HepG2 (cell line): ENCODE results near the gene AP2S1. TPM values are rescaled to one million over a fixed set of nuclear protein-coding genes. Genes with fewer than 3 reads are reported as not detected.
"Not testable (repeated sequence)": the region's sequence is repeated elsewhere in the genome, so short reads cannot be mapped to it uniquely, and the experiment has no call there.

Source experiments
- ATAC-seq: fragments of 200-7000 bp; cut with Tn5 transposase; 3 replicates; pipeline ENCODE4 v1.9.1; 2020; ENCODE audit warnings: mild to moderate bottlenecking, moderate library complexity
- BruUV-seq: library from RNA; stranded (reverse); fragments of 400-500 nt; replicated peaks from 2 replicates; lab custom pipeline; 2021; lab: Mats Ljungman, UMichigan
- CTCF ChIA-PET: fragments of 300-600 bp; formaldehyde crosslinking; extraction: SDS; loops from one replicate; lab custom pipeline; 2021; ENCODE audit warnings: low total read pairs, inconsistent platforms, low intra/inter-chr PET ratio; lab: Yijun Ruan, JAX
- POLR2A ChIA-PET: fragments of 350-600 bp; sonication (Branson Sonifier 250); formaldehyde crosslinking; loops from one replicate; lab custom pipeline; 2020; ENCODE audit warnings: antibody characterized with exemption, inconsistent platforms; lab: Yijun Ruan, JAX
- DNase-seq: peaks from one replicate; pipeline ENCODE4 v3.0.0-alpha.2; 2015; ENCODE audit warnings: low spot score
- FAIRE-seq: peaks from 3 replicates; lab custom pipeline; 2011; peaks lifted over from hg19 to GRCh38; lab: Jason Lieb, UNC
- H2AFZ ChIP-seq: one replicate; pipeline ENCODE4 v1.6.1; 2011; ENCODE audit warnings: low read length, inconsistent platforms
- H3K27ac ChIP-seq: fragments of 300-600 bp; 3 replicates; pipeline ENCODE4 v1.8.0; 2011; ENCODE audit warnings: mixed run types, mild to moderate bottlenecking, mixed read lengths, low read length, inconsistent platforms; ENCODE audit not compliant: insufficient read depth; ENCODE audit errors: extremely low read length
- H3K27me3 ChIP-seq, 2 experiments: fragments of 200-600 bp in 1 of 2; 2 replicates in 1 of 2; 3 replicates in 1 of 2; pipeline versions ENCODE4 v1.6.0 to v1.8.0; 2011; ENCODE audit warnings: low read length in 2 of 2, mild to moderate bottlenecking in 2 of 2, moderate library complexity in 2 of 2, inconsistent platforms in 1 of 2; ENCODE audit not compliant: insufficient read depth in 2 of 2, control insufficient read depth in 1 of 2
- H3K36me3 ChIP-seq, 2 experiments: fragments of 200-600 bp in 1 of 2; replicated peaks in 1 of 2; 2 replicates in 1 of 2; 3 replicates in 1 of 2; pipeline versions ENCODE4 v1.5.1 to v1.8.0; 2011; ENCODE audit warnings: low read length in 2 of 2, inconsistent platforms in 1 of 2; ENCODE audit not compliant: insufficient read depth in 2 of 2, control insufficient read depth in 1 of 2
- H3K4me1 ChIP-seq: 2 replicates; pipeline ENCODE4 v1.5.1; 2012; ENCODE audit warnings: low read length, inconsistent platforms; ENCODE audit not compliant: insufficient read depth
- H3K4me2 ChIP-seq: 2 replicates; pipeline ENCODE4 v1.6.0; 2011; ENCODE audit warnings: low read depth, low read length, inconsistent platforms
- H3K4me3 ChIP-seq, 3 experiments: fragments of 200-600 bp in 1 of 3; sonication (generic), shearing (Covaris generic) in 1 of 3; replicated peaks in 1 of 3; 2 replicates each; pipeline ENCODE4 v1.5.1; 2011 to 2016; ENCODE audit warnings: low read length in 3 of 3, inconsistent platforms in 2 of 3, low read depth in 2 of 3, mild to moderate bottlenecking in 2 of 3, control low read depth in 1 of 3, mixed read lengths in 1 of 3; ENCODE audit not compliant: insufficient read depth in 1 of 3
- H3K79me2 ChIP-seq: one replicate; pipeline ENCODE4 v1.6.1; 2011; ENCODE audit warnings: low read length, inconsistent platforms; ENCODE audit not compliant: insufficient read depth
- H3K9ac ChIP-seq: 2 replicates; pipeline ENCODE4 v1.6.0; 2011; ENCODE audit warnings: mild to moderate bottlenecking, low read depth, low read length, inconsistent platforms; ENCODE audit not compliant: insufficient read depth
- H3K9me3 ChIP-seq: 2 replicates; pipeline ENCODE4 v1.5.1; 2012; ENCODE audit warnings: mild to moderate bottlenecking, low read length
- H4K20me1 ChIP-seq: 2 replicates; pipeline ENCODE4 v1.6.0; 2011; ENCODE audit warnings: inconsistent platforms, mild to moderate bottlenecking, low read length, moderate library complexity; ENCODE audit not compliant: insufficient read depth
- FIP1L1 ChIP-seq: fragments of 200-400 bp; formaldehyde crosslinking; IDR thresholded peaks from 2 replicates; pipeline ENCODE4 v1.6.1; 2018; ENCODE audit warnings: low read depth, mild to moderate bottlenecking, low read length, moderate library complexity, borderline replicate concordance; ENCODE audit not compliant: insufficient read depth
- HNF4A ChIP-seq: sonication (generic); formaldehyde crosslinking; IDR thresholded peaks from 2 replicates; pipeline ENCODE4 v1.4.0; 2020; ENCODE audit warnings: missing genetic modification reagents
- HNF4G ChIP-seq, 2 experiments: sonication (generic) in 1 of 2; formaldehyde crosslinking in 1 of 2; IDR thresholded peaks; 2 replicates each; pipeline versions ENCODE4 v1.4.0 to v1.6.1; 2011 to 2020; ENCODE audit warnings: borderline replicate concordance in 2 of 2, low read depth in 2 of 2, mild to moderate bottlenecking in 2 of 2, low read length in 1 of 2, missing genetic modification reagents in 1 of 2, moderate library complexity in 1 of 2
- ZNF121 ChIP-seq: sonication (generic); formaldehyde crosslinking; IDR thresholded peaks from 2 replicates; pipeline ENCODE4 v1.5.0; 2020; ENCODE audit warnings: mild to moderate bottlenecking, missing genetic modification reagents
- ZNF770 ChIP-seq: sonication (generic); formaldehyde crosslinking; IDR thresholded peaks from 2 replicates; pipeline ENCODE4 v1.5.0; 2020; ENCODE audit warnings: mild to moderate bottlenecking, missing genetic modification reagents
- WGBS: methylation state at CpG from one replicate; pipeline ENCODE4 v1.1.6; 2017; ENCODE audit warnings: low lambda C conversion rate; 5-methylcytosine and 5-hydroxymethylcytosine counted together
- in situ Hi-C: cut with HindIII; loops from 2 replicates; pipeline ENCODE4 v1.10.0; 2017; ENCODE audit warnings: low pct_unique_long_range_greater_than_20kb; ENCODE audit not compliant: extremely low pct_ligation_motif_present
- intact Hi-C: fragments of 100-400 bp; cut with micrococcal nuclease; formaldehyde crosslinking; loops from one replicate; pipeline ENCODE4 v1.10.0; 2022; ENCODE audit not compliant: unreplicated experiment
- polyA plus RNA-seq, 8 experiments: library from polyadenylated mRNA; depleted of rRNA in 3 of 8; stranded (reverse) in 7 of 8; unstranded in 1 of 8; fragments of >200 nt; fragmentation: Illumina TruSeq in 4 of 8; extraction: Trizol in 4 of 8; gene quantifications; 2 replicates each; pipeline versions ENCODE4 v1.2.1 to v1.2.3, GENCODE V29; 2011 to 2016; ENCODE audit warnings: low read depth in 4 of 8, missing spikeins in 1 of 8, mixed read lengths in 1 of 8; ENCODE audit not compliant: insufficient read depth in 1 of 8
- total RNA-seq, 5 experiments: library from RNA; depleted of rRNA; stranded (reverse); fragments of >200 nt; fragmentation: Illumina TruSeq; extraction: Trizol; gene quantifications; 2 replicates each; pipeline ENCODE4 v1.2.3, GENCODE V29; 2016; ENCODE audit warnings: low read depth in 1 of 5
- TF ChIP-seq, protein P1 (sequence below): sonication (generic); formaldehyde crosslinking; conservative IDR thresholded peaks from 2 replicates; pipeline ENCODE4 v1.4.0; 2020; ENCODE audit warnings: mild to moderate bottlenecking, missing genetic modification reagents, moderate library complexity

Gene AP2S1
- total and polyA plus RNA-seq, 2 of the 13 experiments (the other 11 are each of a cell fraction or from before 2014, with no cell fraction given), result 45.2 to 86.1 TPM

- peak; percentile 65 for TF ChIP-seq ZNF121 (CRISPR knock-in tag)
- TF ChIP-seq ZNF770 (CRISPR knock-in tag), result peak; percentile 52; the same call in 1 of the 2 replicates
- DNase-seq, H3K4me2 ChIP-seq, H3K27ac ChIP-seq, CTCF ChIA-PET, H3K9ac ChIP-seq, ATAC-seq, FAIRE-seq, H2AFZ ChIP-seq, H3K36me3 ChIP-seq, H3K79me2 ChIP-seq, H3K4me3 ChIP-seq, intact Hi-C loops, H4K20me1 ChIP-seq, H3K27me3 ChIP-seq, in situ Hi-C loops, BruUV-seq, H3K9me3 ChIP-seq: not testable (repeated sequence)
- H3K4me1 ChIP-seq, result peaks cover 60% of the 10 kb centered on the region
- 58% methylated on average over 4 of the region's 4 CpGs for WGBS
- POLR2A ChIA-PET, result interaction anchor here (1.0 to 1.5 kb wide), 5 partner anchors 8 to 20 kb away, joined by 3 to 8 read pairs (median 4); partner anchors contain the start of gene SLC1A5
Observed at GRCh38 chr19:46804432-46804831, 46.2 kb downstream of the AP2S1 start.

DNA sequence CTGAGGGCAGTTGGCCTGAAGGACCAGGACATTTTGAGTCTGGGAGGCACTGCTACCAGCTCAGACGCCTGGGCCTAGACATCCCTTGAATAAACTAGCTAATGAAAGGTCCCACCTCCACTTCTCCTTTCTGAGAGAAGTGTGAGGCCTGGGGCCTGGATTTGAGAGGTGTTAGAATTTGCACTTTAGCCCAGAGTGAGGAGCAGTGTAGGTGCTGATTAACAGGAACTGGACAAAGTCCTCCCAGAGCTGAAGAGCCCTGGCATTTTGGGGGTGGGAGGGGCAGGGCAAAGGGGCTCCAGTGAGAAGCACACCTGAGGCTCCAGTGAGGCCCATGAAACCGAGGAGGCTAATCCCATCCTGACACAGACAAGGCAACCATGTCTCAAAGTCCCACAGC, 47.1 kb downstream of the AP2S1 start:
- no peaks in the 10 kb centered on the region for H3K79me2 ChIP-seq
- in situ Hi-C loops (no loop called here), intact Hi-C loops (no loop called here)
- no peaks in the 10 kb centered on the region for H4K20me1 ChIP-seq
- CTCF ChIA-PET, result no interaction called here
- H3K9ac ChIP-seq, result no peak overlapping the region
- peak; percentile 47 for ATAC-seq
- no peaks in the 10 kb centered on the region for H3K27me3 ChIP-seq
- H3K9me3 ChIP-seq, result no peaks in the 10 kb centered on the region
- no TSS peak for BruUV-seq
- no peak overlapping the region for H2AFZ ChIP-seq
- no peak for FAIRE-seq
- POLR2A ChIA-PET, result interaction anchor here (0.7 to 1.3 kb wide), 4 partner anchors 9 to 38 kb away, joined by 3 to 5 read pairs (median 4); partner anchors contain the start of gene SLC1A5
- no peak for DNase-seq
- H3K27ac ChIP-seq, result no peak overlapping the region
- H3K36me3 ChIP-seq, result no peaks in the 10 kb centered on the region
- peak overlapping the region in 1 of 3 experiments; percentile 7; a peak in 1 of 6 replicates for H3K4me3 ChIP-seq
- WGBS, result 5% methylated on average over 2 of the region's 2 CpGs
- H3K4me2 ChIP-seq, result peak overlapping the region; percentile 58
- peaks cover 60% of the 10 kb centered on the region for H3K4me1 ChIP-seq
- TF ChIP-seq FIP1L1 (no peak), HNF4A (CRISPR knock-in tag) (peak; percentile 42; the same call in 1 of the 2 replicates), HNF4G (IDR thresholded peaks at IDR 0.05; ENCODE audit: borderline replicate concordance, low read depth, low read length) (0 out of 2 replicates have a peak, but pooled peaks have one; percentile 23), HNF4G (CRISPR knock-in tag; IDR thresholded peaks at IDR 0.05; ENCODE audit: borderline replicate concordance, low read depth) (no peak)
- TF ChIP-seq, protein P1, sequence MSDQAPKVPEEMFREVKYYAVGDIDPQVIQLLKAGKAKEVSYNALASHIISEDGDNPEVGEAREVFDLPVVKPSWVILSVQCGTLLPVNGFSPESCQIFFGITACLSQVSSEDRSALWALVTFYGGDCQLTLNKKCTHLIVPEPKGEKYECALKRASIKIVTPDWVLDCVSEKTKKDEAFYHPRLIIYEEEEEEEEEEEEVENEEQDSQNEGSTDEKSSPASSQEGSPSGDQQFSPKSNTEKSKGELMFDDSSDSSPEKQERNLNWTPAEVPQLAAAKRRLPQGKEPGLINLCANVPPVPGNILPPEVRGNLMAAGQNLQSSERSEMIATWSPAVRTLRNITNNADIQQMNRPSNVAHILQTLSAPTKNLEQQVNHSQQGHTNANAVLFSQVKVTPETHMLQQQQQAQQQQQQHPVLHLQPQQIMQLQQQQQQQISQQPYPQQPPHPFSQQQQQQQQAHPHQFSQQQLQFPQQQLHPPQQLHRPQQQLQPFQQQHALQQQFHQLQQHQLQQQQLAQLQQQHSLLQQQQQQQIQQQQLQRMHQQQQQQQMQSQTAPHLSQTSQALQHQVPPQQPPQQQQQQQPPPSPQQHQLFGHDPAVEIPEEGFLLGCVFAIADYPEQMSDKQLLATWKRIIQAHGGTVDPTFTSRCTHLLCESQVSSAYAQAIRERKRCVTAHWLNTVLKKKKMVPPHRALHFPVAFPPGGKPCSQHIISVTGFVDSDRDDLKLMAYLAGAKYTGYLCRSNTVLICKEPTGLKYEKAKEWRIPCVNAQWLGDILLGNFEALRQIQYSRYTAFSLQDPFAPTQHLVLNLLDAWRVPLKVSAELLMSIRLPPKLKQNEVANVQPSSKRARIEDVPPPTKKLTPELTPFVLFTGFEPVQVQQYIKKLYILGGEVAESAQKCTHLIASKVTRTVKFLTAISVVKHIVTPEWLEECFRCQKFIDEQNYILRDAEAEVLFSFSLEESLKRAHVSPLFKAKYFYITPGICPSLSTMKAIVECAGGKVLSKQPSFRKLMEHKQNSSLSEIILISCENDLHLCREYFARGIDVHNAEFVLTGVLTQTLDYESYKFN (CRISPR knock-in tag), result peak; percentile 60
